ENCODE results near the gene CGB3.

DNA sequence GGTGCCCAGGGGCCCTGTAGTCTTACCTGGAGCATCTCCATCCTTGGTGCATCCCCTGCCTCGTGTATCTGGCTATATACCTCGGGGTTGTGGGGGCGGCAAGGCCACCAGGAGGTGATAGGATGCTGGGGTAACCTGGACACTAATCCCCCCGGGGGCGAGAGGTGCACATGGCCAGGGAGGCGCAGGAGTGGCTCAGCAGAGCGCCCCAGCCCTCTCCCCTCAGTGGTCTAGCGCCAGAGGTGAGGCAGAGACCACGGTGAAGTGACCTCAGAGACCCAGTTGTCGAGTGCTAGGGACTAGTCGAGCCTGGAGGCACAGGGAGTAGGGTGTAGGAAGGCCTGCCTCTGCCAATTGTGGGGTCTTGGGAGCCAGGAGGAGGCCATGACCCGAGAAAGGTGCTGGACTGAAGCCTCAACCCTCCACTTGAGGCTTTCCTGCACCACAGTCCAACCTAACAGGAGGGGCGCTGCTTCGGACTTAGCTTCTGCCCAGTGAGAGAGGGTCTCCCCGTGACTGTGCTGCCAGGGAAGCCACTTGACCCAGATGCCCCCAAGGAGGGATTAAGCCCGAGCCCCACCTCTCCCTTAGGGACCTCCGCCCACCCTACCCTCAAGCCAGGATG lies 7.0 kb downstream of the CGB3 start, which contains the start of gene LHB:
- TF ChIP-seq, protein P1, sequence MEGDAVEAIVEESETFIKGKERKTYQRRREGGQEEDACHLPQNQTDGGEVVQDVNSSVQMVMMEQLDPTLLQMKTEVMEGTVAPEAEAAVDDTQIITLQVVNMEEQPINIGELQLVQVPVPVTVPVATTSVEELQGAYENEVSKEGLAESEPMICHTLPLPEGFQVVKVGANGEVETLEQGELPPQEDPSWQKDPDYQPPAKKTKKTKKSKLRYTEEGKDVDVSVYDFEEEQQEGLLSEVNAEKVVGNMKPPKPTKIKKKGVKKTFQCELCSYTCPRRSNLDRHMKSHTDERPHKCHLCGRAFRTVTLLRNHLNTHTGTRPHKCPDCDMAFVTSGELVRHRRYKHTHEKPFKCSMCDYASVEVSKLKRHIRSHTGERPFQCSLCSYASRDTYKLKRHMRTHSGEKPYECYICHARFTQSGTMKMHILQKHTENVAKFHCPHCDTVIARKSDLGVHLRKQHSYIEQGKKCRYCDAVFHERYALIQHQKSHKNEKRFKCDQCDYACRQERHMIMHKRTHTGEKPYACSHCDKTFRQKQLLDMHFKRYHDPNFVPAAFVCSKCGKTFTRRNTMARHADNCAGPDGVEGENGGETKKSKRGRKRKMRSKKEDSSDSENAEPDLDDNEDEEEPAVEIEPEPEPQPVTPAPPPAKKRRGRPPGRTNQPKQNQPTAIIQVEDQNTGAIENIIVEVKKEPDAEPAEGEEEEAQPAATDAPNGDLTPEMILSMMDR (IDR thresholded peaks at IDR 0.05) = no peak
- TF ChIP-seq EZH2phosphoT487 (IDR thresholded peaks at IDR 0.05) = no peak
